Pancreas (tissue), 10 donors: ENCODE results near the gene GDPD5. TPM values are rescaled to one million over a fixed set of nuclear protein-coding genes. Genes with fewer than 3 reads are reported as not detected.

Source experiments
- ATAC-seq, 4 donors: fragments of 200-7000 bp; cut with Tn5 transposase; one replicate each; pipeline versions ENCODE4 v1.8.0 to v1.9.1; 2020; ENCODE audit warnings: mild to moderate bottlenecking in 4 of 4, moderate library complexity in 4 of 4
- DNase-seq, 6 donors: peaks; one replicate each; pipeline ENCODE4 v3.0.0-alpha.2; 2020
- FAIRE-seq: peaks from 2 replicates; lab custom pipeline; 2012; peaks lifted over from hg19 to GRCh38; lab: Jason Lieb, UNC
- H3K27ac ChIP-seq, 4 donors: fragments of 200-600 bp; sonication (generic); 1 replicate in 3 of 4; 2 replicates in 1 of 4; pipeline versions ENCODE4 v1.5.0 to v1.8.0; 2020
- H3K27me3 ChIP-seq, 4 donors: fragments of 200-600 bp; one replicate each; pipeline ENCODE4 v1.8.0; 2021
- H3K36me3 ChIP-seq, 3 donors: fragments of 200-600 bp; sonication (generic) in 1 of 3; one replicate each; pipeline versions ENCODE4 v1.5.0 to v1.8.0; 2020 to 2021
- H3K4me1 ChIP-seq, 3 donors: fragments of 200-600 bp; one replicate each; pipeline ENCODE4 v1.8.0; 2021
- H3K4me3 ChIP-seq, 4 donors: fragments of 200-600 bp; sonication (generic) in 2 of 4; one replicate each; pipeline versions ENCODE4 v1.5.0 to v1.8.0; 2020 to 2021
- H3K9me3 ChIP-seq, 4 donors: fragments of 200-600 bp; one replicate each; pipeline ENCODE4 v1.8.0; 2021
- CTCF ChIP-seq, 4 donors: fragments of 200-600 bp; sonication (generic) in 3 of 4; IDR thresholded peaks; one replicate each; pipeline versions ENCODE4 v1.5.0 to v1.8.0; 2021; ENCODE audit warnings: antibody characterized with exemption in 4 of 4
- WGBS, 2 donors: extraction: QIAGEN DNeasy Blood & Tissue Kit; methylation state at CpG; one replicate each; pipeline ENCODE4 v1.1.7; 2013; 5-methylcytosine and 5-hydroxymethylcytosine counted together
- intact Hi-C, 3 donors: fragments of 100-400 bp; cut with DNase I; formaldehyde crosslinking; loops; one replicate each; pipeline versions ENCODE4 v1.11.1 to v1.14.2; 2022
- polyA plus RNA-seq, 2 donors: library from polyadenylated mRNA; stranded (reverse); fragments of 200-250 nt; gene quantifications; one replicate each; pipeline ENCODE4 v1.2.3, GENCODE V29; 2013
- total RNA-seq, 6 donors: library from RNA; stranded (reverse); fragmentation: NEBNext Ultra II Directional in 4 of 6; extraction: Animal tissue kit (Norgen Biotek cat#: 25700) in 4 of 6; gene quantifications; one replicate each; pipeline versions ENCODE4 v1.2.1 to v1.2.4, GENCODE V29; 2021 to 2023
- donor health status: healthy with polysubstance abuse.
- donor health status: DM: no; HTN: no; CAD: no; lungs with moderate emphysema.
- donor health status: DM: no; HTN: no; CAD: no.
- donor health status: control.
- donor health status: control.
- donor health status: Bipolar disorder and iron deficiency.
- donor health status: DM: yes; HTN: yes; CAD: no.
- donor health status: DM: no; HTN: no; CAD: no.
- donor health status: DM: no; HTN: no; CAD: no.
- donor health status: DM: yes; HTN: yes; CAD: no.

The GDPD5 gene
- total and polyA plus RNA-seq, 8 donors, result 24.3 to 92.9 (median 32.7) TPM

GRCh38 chr11:75518204-75518549 lies 7.6 kb downstream of the GDPD5 start:
- Histone ChIP-seq H3K27ac (no peak overlapping the region), H3K36me3 (no peaks in the 10 kb centered on the region), H3K4me3 (no peak overlapping the region), H3K4me1 (peaks cover 0 to 7% (median 3%) of the 10 kb centered on the region in 3 donors), H3K27me3 (no peaks in the 10 kb centered on the region), H3K9me3 (no peaks in the 10 kb centered on the region)
- intact Hi-C loops, result no loop called here
- no peak for DNase-seq
- no peak for ATAC-seq
- WGBS, 2 donors, result 82 to 95% methylated on average over 3 of the region's 3 CpGs
- FAIRE-seq, result no peak
- TF ChIP-seq CTCF (IDR thresholded peaks at IDR 0.05), result no peak

- Histone ChIP-seq H3K27me3 (no peaks in the 10 kb centered on the region), H3K4me3 (no peak overlapping the region), H3K4me1 (no peaks in the 10 kb centered on the region), H3K27ac (no peak overlapping the region), H3K36me3 (no peaks in the 10 kb centered on the region), H3K9me3 (no peaks in the 10 kb centered on the region)
- no peak for ATAC-seq
- 90 to 92% methylated on average over 7 of the region's 7 CpGs for WGBS, 2 donors
- no peak for TF ChIP-seq CTCF (IDR thresholded peaks at IDR 0.05)
- no peak for FAIRE-seq
- no peak for DNase-seq
- intact Hi-C loops, result no loop called here
These were observed 8.9 kb downstream of the GDPD5 start for GRCh38 chr11:75516886-75517285.

GRCh38 chr11:75516140-75516539 lies 9.6 kb downstream of the GDPD5 start:
- Histone ChIP-seq H3K27me3 (no peaks in the 10 kb centered on the region), H3K36me3 (no peaks in the 10 kb centered on the region), H3K27ac (no peak overlapping the region), H3K4me1 (no peaks in the 10 kb centered on the region), H3K4me3 (no peak overlapping the region), H3K9me3 (no peaks in the 10 kb centered on the region)
- FAIRE-seq (no peak), DNase-seq (no peak), ATAC-seq (no peak)
- intact Hi-C loops, result no loop called here
- 96% methylated on average over 3 of the region's 3 CpGs for WGBS, 2 donors
- TF ChIP-seq CTCF (IDR thresholded peaks at IDR 0.05), result no peak

GRCh38 chr11:75514596-75514995 lies 11.1 kb downstream of the GDPD5 start:
- Histone ChIP-seq H3K9me3 (no peaks in the 10 kb centered on the region), H3K36me3 (no peaks in the 10 kb centered on the region), H3K27me3 (no peaks in the 10 kb centered on the region), H3K4me3 (no peak overlapping the region), H3K4me1 (no peaks in the 10 kb centered on the region), H3K27ac (no peak overlapping the region)
- DNase-seq (no peak), FAIRE-seq (no peak), ATAC-seq (no peak)
- no peak for TF ChIP-seq CTCF (IDR thresholded peaks at IDR 0.05)
- intact Hi-C loops, result no loop called here

- intact Hi-C loops, result no loop called here
- Histone ChIP-seq H3K36me3 (no peaks in the 10 kb centered on the region), H3K4me3 (no peak overlapping the region), H3K27ac (no peak overlapping the region), H3K9me3 (no peaks in the 10 kb centered on the region), H3K4me1 (no peaks in the 10 kb centered on the region), H3K27me3 (no peaks in the 10 kb centered on the region)
- WGBS, 2 donors, result 45 to 46% methylated on average over 5 of the region's 5 CpGs
- FAIRE-seq (no peak), ATAC-seq (peak; percentile 31 to 57 (median 52)), DNase-seq (no peak)
- no peak for TF ChIP-seq CTCF (IDR thresholded peaks at IDR 0.05)
These were observed 12.5 kb downstream of the GDPD5 start for GRCh38 chr11:75513250-75513649.
